K562 (cell line): Measurements from ENCODE around the gene NTSR2. TPM values are rescaled to one million over a fixed set of nuclear protein-coding genes. Genes with fewer than 3 reads are reported as not detected.

Experiments used
- CREB1 ChIP-seq, 2 experiments: sonication (generic) in 1 of 2; formaldehyde crosslinking in 1 of 2; IDR thresholded peaks; 2 replicates each; pipeline versions ENCODE4 v1.6.1 to v1.8.0; 2012 to 2022; ENCODE audit warnings: inconsistent platforms in 1 of 2, mild to moderate bottlenecking in 1 of 2, missing genetic modification reagents in 1 of 2, moderate library complexity in 1 of 2
- CREM ChIP-seq: IDR thresholded peaks from 2 replicates; pipeline ENCODE4 v1.6.1; 2014; ENCODE audit warnings: antibody characterized with exemption, low read depth
- CTBP1 ChIP-seq: fragments of 450-650 bp; IDR thresholded peaks from 2 replicates; pipeline ENCODE4 v1.6.1; 2016; ENCODE audit warnings: borderline replicate concordance
- GATA2 ChIP-seq: sonication (generic); formaldehyde crosslinking; IDR thresholded peaks from 2 replicates; pipeline ENCODE4 v1.4.0; 2020; ENCODE audit warnings: mild to moderate bottlenecking, missing genetic modification reagents
- KLF1 ChIP-seq: fragments of 450-650 bp; IDR thresholded peaks from 2 replicates; pipeline ENCODE4 v1.6.1; 2016; ENCODE audit warnings: missing genetic modification characterization, missing compliant biosample characterization
- NFYB ChIP-seq: IDR thresholded peaks from 2 replicates; pipeline ENCODE4 v1.6.1; 2011; ENCODE audit warnings: mild to moderate bottlenecking, moderate library complexity; ENCODE audit not compliant: insufficient read length; ENCODE audit errors: extremely low read depth
- SMC3 ChIP-seq: conservative IDR thresholded peaks from 2 replicates; pipeline ENCODE4 v1.6.1; 2011; ENCODE audit warnings: low read depth, low read length, improper control_type of control experiment; ENCODE audit not compliant: insufficient read depth
- TEAD1 ChIP-seq, 2 experiments: fragments of 450-650 bp in 1 of 2; sonication (generic) in 1 of 2; formaldehyde crosslinking; IDR thresholded peaks; 2 replicates each; pipeline versions ENCODE4 v1.4.0 to v1.8.0; 2020 to 2022; ENCODE audit warnings: mild to moderate bottlenecking in 2 of 2, missing genetic modification reagents in 1 of 2
- ZNF24 ChIP-seq: fragments of 450-650 bp; IDR thresholded peaks from 2 replicates; pipeline ENCODE4 v1.6.1; 2016
- polyA plus RNA-seq, 8 experiments: library from polyadenylated mRNA; depleted of rRNA in 4 of 8; stranded (reverse) in 5 of 8; unstranded in 3 of 8; fragments of >200 nt; fragmentation: Nextera tagmentation in 2 of 8; fragmentation: Illumina TruSeq in 1 of 8; extraction: Ambion mirVana in 2 of 8; extraction: Trizol in 1 of 8; gene quantifications; 2 replicates each; pipeline versions ENCODE4 v1.2.1 to v1.2.3, GENCODE V29; 2011 to 2014; ENCODE audit warnings: inconsistent platforms in 1 of 8, missing spikeins in 1 of 8
- total RNA-seq, 7 experiments: library from RNA; depleted of rRNA in 6 of 7; stranded (reverse); fragments of >200 nt in 6 of 7; fragmentation: Illumina TruSeq in 2 of 7; extraction: Trizol in 2 of 7; gene quantifications; 2 replicates each; pipeline versions ENCODE4 v1.2.1 to v1.2.3, GENCODE V29; 2011 to 2021; ENCODE audit warnings: low replicate concordance in 1 of 7
- TF ChIP-seq, protein P1 (sequence below): sonication (generic); formaldehyde crosslinking; IDR thresholded peaks from 2 replicates; pipeline ENCODE4 v1.4.0; 2020; ENCODE audit warnings: mild to moderate bottlenecking, missing genetic modification reagents
- TF ChIP-seq, protein P2 (sequence below): fragments of 200-800 bp; sonication (Bioruptor generic); IDR thresholded peaks from 2 replicates; pipeline ENCODE4 v1.6.1; 2017; ENCODE audit warnings: missing genetic modification characterization, missing compliant biosample characterization
- TF ChIP-seq, protein P3 (sequence below), 3 experiments: IDR thresholded peaks in 2 of 3; conservative IDR thresholded peaks in 1 of 3; 2 replicates each; pipeline ENCODE4 v1.5.1; 2011 to 2012; ENCODE audit warnings: low read length in 3 of 3, mild to moderate bottlenecking in 3 of 3, control low read depth in 2 of 3, improper control_type of control experiment in 1 of 3, inconsistent platforms in 1 of 3, low read depth in 1 of 3, mixed read lengths in 1 of 3, moderate library complexity in 1 of 3; ENCODE audit not compliant: insufficient read depth in 2 of 3
- TF ChIP-seq, protein P4 (sequence below), 2 experiments: fragments of 450-650 bp; formaldehyde crosslinking in 1 of 2; IDR thresholded peaks; 2 replicates each; pipeline versions ENCODE4 v1.4.0 to v1.6.1; 2014 to 2020; ENCODE audit warnings: mild to moderate bottlenecking in 2 of 2, borderline replicate concordance in 1 of 2, low read depth in 1 of 2

Gene NTSR2
- total and polyA plus RNA-seq, 9 of the 15 experiments (the other 6 are each of a cell fraction or from before 2014, with no cell fraction given): not detected

DNA sequence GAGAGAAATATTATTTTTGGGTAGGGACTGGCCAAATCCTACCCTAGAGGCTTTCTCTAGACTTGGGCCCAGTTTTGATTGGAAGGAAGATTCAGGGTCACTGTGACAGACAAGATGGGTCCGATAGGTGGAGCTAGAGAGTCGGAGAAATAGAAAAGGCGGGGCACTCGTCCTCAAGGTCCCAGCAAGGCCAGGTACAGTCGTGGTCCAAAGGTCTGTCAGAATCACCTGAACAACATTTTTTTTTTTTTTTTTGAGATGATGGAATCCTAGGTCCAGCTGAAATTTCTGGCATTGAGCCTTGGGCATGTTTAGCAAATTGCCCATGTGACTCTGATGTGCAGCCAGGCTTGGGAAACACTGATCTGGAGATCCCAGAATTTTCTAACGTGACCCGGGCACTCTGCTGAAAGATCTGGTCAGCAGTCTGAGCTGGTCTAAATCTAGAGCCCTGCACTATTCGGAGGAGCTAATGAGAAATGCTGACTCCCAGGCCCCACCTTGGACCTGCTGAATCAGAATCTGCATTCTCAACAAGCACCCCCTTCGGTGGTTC lies 23.0 kb upstream of the NTSR2 start (continued):
- TF ChIP-seq, protein P1, sequence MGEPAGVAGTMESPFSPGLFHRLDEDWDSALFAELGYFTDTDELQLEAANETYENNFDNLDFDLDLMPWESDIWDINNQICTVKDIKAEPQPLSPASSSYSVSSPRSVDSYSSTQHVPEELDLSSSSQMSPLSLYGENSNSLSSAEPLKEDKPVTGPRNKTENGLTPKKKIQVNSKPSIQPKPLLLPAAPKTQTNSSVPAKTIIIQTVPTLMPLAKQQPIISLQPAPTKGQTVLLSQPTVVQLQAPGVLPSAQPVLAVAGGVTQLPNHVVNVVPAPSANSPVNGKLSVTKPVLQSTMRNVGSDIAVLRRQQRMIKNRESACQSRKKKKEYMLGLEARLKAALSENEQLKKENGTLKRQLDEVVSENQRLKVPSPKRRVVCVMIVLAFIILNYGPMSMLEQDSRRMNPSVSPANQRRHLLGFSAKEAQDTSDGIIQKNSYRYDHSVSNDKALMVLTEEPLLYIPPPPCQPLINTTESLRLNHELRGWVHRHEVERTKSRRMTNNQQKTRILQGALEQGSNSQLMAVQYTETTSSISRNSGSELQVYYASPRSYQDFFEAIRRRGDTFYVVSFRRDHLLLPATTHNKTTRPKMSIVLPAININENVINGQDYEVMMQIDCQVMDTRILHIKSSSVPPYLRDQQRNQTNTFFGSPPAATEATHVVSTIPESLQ: no peak
- no peak for TF ChIP-seq KLF1 (tag)
- no peak for TF ChIP-seq ZNF24
- TF ChIP-seq GATA2: peak; percentile 53; the same call in 1 of the 2 replicates
- TF ChIP-seq, protein P2, sequence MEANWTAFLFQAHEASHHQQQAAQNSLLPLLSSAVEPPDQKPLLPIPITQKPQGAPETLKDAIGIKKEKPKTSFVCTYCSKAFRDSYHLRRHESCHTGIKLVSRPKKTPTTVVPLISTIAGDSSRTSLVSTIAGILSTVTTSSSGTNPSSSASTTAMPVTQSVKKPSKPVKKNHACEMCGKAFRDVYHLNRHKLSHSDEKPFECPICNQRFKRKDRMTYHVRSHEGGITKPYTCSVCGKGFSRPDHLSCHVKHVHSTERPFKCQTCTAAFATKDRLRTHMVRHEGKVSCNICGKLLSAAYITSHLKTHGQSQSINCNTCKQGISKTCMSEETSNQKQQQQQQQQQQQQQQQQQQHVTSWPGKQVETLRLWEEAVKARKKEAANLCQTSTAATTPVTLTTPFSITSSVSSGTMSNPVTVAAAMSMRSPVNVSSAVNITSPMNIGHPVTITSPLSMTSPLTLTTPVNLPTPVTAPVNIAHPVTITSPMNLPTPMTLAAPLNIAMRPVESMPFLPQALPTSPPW: peak; percentile 61
- TF ChIP-seq, protein P3, sequence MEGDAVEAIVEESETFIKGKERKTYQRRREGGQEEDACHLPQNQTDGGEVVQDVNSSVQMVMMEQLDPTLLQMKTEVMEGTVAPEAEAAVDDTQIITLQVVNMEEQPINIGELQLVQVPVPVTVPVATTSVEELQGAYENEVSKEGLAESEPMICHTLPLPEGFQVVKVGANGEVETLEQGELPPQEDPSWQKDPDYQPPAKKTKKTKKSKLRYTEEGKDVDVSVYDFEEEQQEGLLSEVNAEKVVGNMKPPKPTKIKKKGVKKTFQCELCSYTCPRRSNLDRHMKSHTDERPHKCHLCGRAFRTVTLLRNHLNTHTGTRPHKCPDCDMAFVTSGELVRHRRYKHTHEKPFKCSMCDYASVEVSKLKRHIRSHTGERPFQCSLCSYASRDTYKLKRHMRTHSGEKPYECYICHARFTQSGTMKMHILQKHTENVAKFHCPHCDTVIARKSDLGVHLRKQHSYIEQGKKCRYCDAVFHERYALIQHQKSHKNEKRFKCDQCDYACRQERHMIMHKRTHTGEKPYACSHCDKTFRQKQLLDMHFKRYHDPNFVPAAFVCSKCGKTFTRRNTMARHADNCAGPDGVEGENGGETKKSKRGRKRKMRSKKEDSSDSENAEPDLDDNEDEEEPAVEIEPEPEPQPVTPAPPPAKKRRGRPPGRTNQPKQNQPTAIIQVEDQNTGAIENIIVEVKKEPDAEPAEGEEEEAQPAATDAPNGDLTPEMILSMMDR (IDR thresholded peaks at IDR 0.05 in 2 of 3, conservative IDR thresholded peaks at IDR 0.05 in 1 of 3; ENCODE audit: insufficient read depth in 2 of 3, low read depth in 1 of 3, low read length in 3 of 3): peak; percentile 83 to 87 (median 85)
- peak; percentile 46; the same call in 1 of the 2 replicates for TF ChIP-seq SMC3
- TF ChIP-seq, protein P4, sequence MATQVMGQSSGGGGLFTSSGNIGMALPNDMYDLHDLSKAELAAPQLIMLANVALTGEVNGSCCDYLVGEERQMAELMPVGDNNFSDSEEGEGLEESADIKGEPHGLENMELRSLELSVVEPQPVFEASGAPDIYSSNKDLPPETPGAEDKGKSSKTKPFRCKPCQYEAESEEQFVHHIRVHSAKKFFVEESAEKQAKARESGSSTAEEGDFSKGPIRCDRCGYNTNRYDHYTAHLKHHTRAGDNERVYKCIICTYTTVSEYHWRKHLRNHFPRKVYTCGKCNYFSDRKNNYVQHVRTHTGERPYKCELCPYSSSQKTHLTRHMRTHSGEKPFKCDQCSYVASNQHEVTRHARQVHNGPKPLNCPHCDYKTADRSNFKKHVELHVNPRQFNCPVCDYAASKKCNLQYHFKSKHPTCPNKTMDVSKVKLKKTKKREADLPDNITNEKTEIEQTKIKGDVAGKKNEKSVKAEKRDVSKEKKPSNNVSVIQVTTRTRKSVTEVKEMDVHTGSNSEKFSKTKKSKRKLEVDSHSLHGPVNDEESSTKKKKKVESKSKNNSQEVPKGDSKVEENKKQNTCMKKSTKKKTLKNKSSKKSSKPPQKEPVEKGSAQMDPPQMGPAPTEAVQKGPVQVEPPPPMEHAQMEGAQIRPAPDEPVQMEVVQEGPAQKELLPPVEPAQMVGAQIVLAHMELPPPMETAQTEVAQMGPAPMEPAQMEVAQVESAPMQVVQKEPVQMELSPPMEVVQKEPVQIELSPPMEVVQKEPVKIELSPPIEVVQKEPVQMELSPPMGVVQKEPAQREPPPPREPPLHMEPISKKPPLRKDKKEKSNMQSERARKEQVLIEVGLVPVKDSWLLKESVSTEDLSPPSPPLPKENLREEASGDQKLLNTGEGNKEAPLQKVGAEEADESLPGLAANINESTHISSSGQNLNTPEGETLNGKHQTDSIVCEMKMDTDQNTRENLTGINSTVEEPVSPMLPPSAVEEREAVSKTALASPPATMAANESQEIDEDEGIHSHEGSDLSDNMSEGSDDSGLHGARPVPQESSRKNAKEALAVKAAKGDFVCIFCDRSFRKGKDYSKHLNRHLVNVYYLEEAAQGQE (IDR thresholded peaks at IDR 0.05; ENCODE audit: borderline replicate concordance): peak; percentile 51
- TF ChIP-seq, protein P4 (CRISPR knock-in tag; IDR thresholded peaks at IDR 0.05; ENCODE audit: low read depth): no peak
- 0 out of 2 replicates have a peak, but pooled peaks have one; percentile 54 for TF ChIP-seq CTBP1
- no peak for TF ChIP-seq CREB1 (IDR thresholded peaks at IDR 0.05)
- 0 out of 2 replicates have a peak, but pooled peaks have one; percentile 13 for TF ChIP-seq CREB1 (CRISPR knock-in tag; IDR thresholded peaks at IDR 0.05)
- TF ChIP-seq NFYB: peak; percentile 25
- TF ChIP-seq TEAD1 (CRISPR knock-in tag; IDR thresholded peaks at IDR 0.05): no peak
- peak; percentile 49; the same call in 1 of the 2 replicates for TF ChIP-seq CREM
